Measurements from ENCODE around the gene TENM3.

TENM3 gene

DNA sequence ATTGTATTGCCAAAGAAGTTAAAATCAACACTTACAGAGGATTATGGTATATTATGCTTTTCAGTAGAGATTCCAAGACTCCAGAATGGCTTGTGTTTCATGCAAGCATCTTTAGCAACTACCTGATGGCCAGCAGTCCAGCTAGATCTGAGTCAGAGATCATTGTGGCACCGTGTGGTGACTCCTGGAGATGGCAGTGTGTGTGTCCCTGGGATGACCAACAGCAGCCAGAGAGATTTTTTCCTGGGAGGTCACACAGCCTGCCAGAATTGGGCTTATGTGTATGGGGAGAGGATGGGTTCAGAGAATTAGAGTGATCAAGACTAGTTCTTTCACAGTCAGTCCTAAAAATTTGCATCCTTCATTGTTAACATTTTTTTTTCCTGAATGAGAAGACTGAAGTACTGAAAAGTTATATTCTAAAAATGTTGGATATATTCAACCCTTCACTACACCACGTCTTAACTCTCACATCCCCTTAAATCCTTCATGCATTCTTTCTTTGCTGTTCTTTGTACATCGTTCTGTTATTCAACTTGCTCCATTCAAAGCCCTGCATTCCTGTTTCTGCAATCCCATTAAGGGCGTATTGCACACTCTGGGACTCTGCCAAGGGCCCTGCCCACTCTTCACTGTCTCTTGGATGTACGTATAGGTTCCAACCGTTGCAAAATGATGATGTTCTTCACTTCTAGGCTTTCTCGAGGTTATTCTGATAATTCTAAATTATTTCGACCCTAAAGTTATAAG, 12.4 kb downstream of the TENM3 start:
- no peak for DNase-seq (ENCODE audit: low spot score)

GRCh38 chr4:182257016-182257415, 13.8 kb downstream of the TENM3 start:
- DNase-seq (ENCODE audit: low spot score) = no peak

DNA sequence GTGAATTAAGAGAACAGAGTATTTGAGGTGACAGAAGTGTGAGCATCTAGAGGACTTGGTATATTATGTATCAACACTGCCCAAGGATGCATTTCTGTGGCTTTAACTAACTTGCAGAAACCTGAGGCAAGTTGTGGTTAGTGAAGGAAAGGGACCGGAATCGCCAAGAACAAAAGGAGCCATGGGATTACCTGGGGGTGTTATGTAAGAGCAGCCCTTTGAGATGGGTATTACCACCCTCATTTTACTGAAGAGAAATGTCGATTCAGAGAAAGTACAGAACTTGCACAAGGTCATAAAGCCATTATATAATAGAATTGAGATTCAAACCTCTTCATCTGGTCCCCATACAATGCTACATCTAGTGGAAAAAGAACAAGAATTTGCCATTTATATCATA, 14.3 kb downstream of the TENM3 start:
- no peak for DNase-seq (ENCODE audit: low spot score)

DNA sequence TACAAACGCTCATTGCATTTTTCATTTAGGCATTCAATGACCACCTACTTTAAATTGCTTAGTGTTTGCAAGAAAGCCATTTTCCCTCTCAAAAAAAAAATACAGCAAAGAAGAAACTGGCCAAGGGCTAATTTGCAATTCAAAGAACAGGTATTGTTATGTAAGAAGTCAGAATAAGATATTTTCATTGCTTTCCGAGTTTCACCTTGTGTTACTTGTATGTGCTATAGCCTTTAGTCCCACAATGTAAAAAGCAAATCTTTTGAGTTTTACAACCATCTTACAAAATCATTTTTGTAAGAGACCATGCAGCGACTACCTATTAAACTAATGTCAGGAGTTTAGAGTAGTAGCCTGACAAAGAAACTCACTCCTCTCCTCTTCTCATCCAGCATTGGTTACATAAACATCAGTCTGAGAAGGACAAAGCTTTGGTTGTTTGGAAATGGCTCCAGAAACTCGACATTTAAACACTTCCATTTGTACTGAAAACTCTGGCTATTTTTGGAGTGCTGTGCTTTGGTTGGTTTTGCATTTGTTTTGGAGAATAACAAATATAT, 15.3 kb downstream of the TENM3 start:
- DNase-seq (ENCODE audit: low spot score) = no peak

DNA sequence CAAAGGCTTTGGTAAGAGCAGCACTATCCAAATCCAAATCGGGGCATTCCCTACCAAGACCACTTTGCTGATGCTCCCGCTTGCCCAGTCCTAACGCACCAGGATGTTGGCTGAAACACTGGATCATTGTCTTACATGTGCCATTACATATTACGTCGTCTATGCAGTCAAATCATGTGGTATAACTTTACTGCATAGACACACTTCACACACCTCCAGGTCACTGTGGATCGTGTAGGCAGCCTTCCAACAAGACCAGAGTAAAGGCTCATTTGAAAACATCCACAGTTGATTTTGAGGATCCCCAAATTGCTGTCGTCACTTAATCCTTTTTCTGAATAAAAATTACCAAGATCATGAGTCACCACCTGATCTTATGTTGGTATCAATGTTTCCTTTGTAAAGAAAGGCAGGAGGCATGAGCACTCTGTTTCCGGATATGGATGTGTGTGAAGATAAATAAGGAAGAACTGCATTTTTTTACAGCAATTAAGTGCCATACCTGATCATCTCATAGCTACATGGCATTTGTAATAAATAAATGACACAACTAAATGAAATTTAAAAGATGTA, 18.5 kb downstream of the TENM3 start:
- no peak for DNase-seq (ENCODE audit: low spot score)

- DNase-seq (ENCODE audit: low spot score) = no peak
These were observed 20.4 kb downstream of the TENM3 start for GRCh38 chr4:182263562-182263961.

DNA sequence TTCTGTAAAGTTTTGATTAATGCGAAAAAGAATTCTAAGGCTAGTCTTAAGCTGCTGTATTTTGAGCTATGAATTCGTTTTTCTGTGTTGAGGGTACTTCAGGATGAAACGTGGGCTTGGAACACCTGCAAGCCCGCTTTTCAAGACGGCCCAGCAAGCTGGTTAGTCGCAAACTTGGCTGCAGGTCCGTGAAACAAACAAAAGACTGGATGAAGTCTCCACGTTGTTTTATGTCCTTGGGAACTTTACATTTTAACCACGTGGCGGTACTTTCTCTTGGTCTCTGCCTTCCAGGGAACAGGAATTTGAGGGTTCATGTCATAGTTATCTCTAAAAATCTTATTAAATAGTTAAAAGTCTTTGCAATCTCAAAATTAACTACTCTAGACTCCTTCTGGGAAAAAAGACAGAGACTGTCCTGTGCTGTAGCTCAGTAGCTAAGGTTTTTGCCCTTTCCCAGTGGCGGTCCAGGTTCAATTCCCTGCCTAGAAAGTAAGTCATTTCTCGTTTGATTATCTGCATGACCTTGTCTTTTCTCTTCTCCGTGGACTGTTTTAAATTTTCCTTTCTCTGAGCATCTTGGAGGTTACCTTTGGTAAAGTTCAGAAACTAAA, 21.0 kb downstream of the TENM3 start:
- no peak for DNase-seq (ENCODE audit: low spot score)

- DNase-seq (ENCODE audit: low spot score) = no peak
These were observed 22.7 kb downstream of the TENM3 start for GRCh38 chr4:182265881-182266280.

- DNase-seq (ENCODE audit: low spot score) = no peak
These were observed 23.8 kb downstream of the TENM3 start for GRCh38 chr4:182267048-182267447.

DNA sequence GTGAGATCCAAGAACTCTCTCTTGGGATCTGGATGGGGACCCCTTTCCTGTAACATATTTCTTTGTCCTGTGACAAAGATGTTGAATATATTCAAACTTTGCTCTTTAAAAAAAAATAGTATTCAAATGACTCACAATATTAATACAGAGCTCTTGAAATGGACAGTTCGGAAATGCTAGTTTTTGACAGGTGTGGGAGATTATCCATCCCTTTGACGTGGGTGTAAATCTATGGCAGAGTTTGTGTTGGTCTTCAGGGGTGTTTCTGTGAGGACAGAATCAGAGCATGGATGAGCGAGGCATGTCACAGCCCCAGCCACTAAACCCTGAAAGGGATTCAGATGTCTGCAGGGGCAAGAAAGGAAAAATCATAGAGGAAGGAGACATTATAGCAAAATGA, 25.8 kb downstream of the TENM3 start:
- no peak for DNase-seq (ENCODE audit: low spot score)

DNA sequence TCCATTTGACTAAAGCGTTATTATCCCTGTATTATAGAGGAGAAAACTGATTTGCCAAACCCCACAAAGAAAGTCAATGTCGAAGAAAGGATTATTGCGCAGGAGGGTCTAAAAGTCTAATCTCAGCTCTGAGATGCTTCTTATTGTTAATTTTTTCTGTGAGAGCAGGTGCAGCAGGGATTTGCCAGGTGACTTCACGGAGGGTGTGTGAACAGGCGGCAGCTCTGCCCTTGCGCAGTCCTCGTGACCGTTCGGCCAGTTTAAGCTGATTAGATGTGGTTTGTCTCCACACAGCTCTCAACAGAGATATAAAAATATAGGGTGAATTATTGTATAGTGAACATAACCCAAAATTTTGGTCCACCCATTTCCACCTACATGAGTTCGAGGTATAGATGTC, 28.5 kb downstream of the TENM3 start:
- DNase-seq (ENCODE audit: low spot score) = no peak

DNA sequence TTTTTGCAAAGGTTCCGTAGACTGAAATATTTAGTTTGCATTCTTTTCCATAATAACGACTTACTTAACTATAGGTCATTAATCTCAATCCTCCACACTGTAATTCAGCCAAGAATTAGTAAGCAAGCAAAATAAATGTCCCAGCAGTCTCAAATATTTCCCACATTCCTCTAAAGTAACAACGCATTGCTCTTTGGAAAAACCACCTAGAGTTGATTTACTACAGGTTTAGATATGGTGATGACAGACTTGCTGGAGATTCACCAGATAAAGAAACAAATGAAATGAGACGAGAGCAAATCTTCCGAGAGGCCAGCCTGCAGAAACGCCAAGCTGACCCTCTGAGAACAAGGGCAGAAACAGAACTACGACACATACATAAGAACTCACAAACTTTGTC, 28.9 kb downstream of the TENM3 start:
- DNase-seq (ENCODE audit: low spot score) = no peak

DNA sequence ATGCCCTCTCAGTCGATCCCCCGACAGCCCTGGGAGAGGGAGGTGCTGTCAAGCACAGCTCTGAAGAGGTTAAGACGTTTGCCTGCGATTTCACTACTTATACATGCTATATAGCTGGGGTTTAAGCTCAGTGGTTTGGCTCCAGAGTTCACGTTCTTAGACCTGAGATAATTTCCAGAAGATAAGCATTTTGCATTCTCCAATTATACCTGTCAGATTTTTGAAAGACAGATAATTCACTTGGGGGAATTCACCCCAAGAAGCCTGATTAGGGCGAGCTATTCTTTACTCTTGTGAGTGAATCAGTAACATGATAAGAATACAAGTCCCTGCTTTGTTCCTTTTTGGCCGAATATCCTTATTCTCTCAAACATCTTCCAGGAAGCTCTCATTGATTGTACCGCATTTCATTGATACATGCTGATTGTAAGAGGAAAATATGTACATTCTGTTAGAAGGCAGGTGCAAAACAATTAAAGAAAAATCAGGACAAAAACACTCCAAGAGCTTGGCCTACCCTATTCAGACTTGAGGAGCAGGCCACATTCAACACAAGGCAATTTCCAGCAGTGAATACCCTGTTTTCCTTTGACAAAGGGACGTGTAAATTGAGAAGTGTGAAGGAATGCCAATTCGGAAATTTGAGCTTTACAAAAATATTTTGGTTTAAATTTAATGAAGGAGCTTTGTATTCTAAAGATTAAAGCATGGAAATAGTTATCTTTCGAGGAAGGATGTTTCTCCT, 30.2 kb downstream of the TENM3 start:
- DNase-seq (ENCODE audit: low spot score) = no peak

DNA sequence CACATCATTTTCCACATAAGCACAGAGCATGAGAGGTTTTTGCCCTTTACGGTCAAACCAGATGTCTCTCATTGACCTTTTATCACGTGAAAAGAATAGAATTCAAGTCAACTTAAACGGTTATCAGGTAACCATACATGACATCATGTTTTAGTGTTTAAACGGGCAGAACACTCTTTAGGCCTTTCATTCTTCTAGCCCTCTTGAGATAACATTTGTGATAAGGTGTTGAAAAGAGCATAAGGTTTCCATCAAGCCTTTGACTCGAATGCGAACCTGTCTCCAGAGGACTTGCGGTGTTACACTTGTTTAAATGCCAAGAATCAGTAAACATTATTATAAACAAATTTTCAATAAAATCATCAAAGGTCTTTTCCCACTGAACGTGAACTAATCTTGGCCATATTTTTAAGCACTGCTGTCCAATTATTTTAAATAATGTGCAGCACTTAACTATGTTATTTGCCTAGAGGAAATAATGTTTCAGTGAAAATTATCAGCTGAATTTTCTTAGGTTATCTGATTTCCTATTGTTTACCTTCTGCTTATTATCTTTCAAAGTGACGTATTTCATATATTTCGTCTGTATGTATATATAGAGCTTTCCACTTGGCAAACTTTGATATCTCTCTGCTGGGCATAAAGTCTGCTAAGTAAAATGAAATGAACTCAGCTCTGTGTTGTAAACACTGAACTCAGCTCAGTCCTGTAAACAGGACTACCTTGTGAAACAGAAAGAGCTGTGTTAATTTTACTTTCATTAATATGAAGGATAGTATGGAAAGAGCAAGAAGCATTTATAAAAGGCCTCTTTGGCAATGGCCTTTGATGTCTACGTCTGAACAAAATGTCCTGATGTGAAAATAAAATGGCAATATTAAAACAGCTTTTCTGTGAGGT, 33.3 kb downstream of the TENM3 start:
- no peak for DNase-seq (ENCODE audit: low spot score)

GRCh38 chr4:182277377-182277776, 34.2 kb downstream of the TENM3 start:
- no peak for DNase-seq (ENCODE audit: low spot score)

GRCh38 chr4:182278729-182279128, 35.5 kb downstream of the TENM3 start:
- DNase-seq (ENCODE audit: low spot score) = no peak

DNA sequence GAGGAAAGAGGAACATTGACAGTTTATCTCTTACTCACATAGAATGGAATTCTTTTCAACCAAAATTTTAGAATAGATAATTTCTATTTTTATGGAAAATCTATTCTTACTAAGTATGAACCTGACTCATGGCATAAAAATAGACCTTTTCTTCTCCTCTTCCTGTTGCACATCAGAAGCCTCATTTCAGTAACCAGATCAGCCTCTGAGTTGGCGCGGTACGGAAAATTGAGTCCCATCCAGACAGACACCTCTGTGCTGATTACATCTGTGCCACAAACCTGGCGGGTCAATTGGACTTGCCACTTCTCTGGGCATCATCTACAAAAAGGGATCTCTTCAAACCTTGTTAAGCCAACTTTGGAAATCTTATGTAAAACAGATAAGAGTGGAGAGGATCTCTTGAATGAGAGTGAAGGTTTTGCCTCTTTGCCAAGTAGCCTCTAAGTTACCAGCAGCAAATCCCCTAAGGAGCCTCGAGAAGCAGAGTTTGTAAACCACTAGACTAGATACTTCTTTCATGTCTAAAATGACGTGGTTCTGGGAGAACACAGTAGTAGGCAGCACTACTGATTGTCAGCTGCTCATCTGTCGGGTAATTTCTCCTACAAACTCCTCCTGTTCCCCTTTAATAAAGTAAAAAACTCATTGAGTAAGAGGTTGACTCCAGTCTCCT, 37.4 kb downstream of the TENM3 start:
- DNase-seq (ENCODE audit: low spot score) = no peak

DNA sequence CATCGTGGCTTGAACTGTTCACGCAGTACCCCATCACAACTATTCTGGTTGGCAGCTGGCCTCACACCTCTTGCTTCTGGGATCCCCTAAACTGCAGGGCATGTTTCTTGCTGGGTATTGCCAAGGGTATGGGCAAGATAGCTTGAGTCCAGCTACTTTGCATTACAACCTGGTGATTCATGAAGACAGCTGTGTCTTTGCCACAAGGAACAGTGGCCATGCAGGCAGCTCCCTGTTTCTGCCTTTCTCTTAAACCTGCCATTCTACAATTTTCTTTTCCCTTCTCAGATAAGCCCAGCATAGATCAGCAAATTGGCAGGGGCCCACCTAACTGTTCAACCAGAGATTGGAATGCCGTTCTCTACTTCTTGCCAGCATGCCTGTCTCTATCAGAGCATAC, 42.8 kb downstream of the TENM3 start:
- no peak for DNase-seq (ENCODE audit: low spot score)

- DNase-seq (ENCODE audit: low spot score) = no peak
These were observed 43.7 kb downstream of the TENM3 start for GRCh38 chr4:182286931-182287330.

- DNase-seq (ENCODE audit: low spot score) = no peak
These were observed 45.3 kb downstream of the TENM3 start for GRCh38 chr4:182288534-182288933.

DNA sequence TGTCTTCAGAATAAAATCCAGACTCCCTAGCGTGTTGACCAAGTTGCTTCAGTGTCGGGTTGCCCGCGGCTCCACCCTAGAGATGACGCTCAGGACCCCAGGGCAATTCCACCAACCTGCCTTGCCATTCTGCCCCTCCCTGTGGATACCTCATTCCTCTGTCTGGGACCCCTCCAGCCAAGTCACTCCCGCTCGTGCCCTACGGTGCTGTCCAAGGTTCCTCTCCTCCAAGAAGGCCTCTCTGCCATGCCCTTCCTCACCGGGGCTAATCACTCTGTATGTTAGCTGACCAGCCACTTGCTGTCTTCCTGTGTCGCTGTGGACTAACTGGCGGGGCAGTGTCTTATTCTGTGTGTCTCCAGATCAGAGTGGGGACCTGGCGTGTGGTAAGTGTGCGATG, 46.6 kb downstream of the TENM3 start:
- no peak for DNase-seq (ENCODE audit: low spot score)
